Gastrocnemius medialis (tissue), 4 donors: ENCODE measurements around the gene PHACTR1. TPM values are rescaled to one million over a fixed set of nuclear protein-coding genes. Genes with fewer than 3 reads are reported as not detected.

Source experiments
- ATAC-seq, 2 donors: fragments of 150-250 bp; one replicate each; pipeline ENCODE4 v1.9.1; 2016
- DNase-seq, 2 donors: peaks; one replicate each; pipeline ENCODE4 v3.0.0-alpha.2; 2019
- H3K27ac ChIP-seq, 4 donors: fragments of 200-600 bp; sonication (generic); 1 replicate in 1 of 4; 2 replicates in 3 of 4; pipeline ENCODE4 v1.5.1; 2016 to 2018; ENCODE audit warnings: mild to moderate bottlenecking in 2 of 4, moderate library complexity in 1 of 4
- H3K27me3 ChIP-seq, 3 donors: fragments of 200-600 bp; sonication (generic) in 2 of 3; 1 replicate in 1 of 3; 2 replicates in 2 of 3; pipeline versions ENCODE4 v1.5.1 to v1.6.0; 2016 to 2019; ENCODE audit warnings: mild to moderate bottlenecking in 1 of 3, moderate library complexity in 1 of 3
- H3K36me3 ChIP-seq, 2 donors: fragments of 200-600 bp; sonication (generic) in 1 of 2; one replicate each; pipeline ENCODE4 v1.5.1; 2017 to 2018
- H3K4me1 ChIP-seq, 2 donors: fragments of 200-600 bp; sonication (generic) in 1 of 2; one replicate each; pipeline ENCODE4 v1.5.1; 2016 to 2017; ENCODE audit warnings: mild to moderate bottlenecking in 2 of 2
- H3K4me3 ChIP-seq, 4 donors: fragments of 200-600 bp; sonication (generic) in 3 of 4; 1 replicate in 1 of 4; 2 replicates in 3 of 4; pipeline ENCODE4 v1.5.1; 2016 to 2019; ENCODE audit warnings: mild to moderate bottlenecking in 2 of 4
- H3K9me3 ChIP-seq, 3 donors: fragments of 200-600 bp; sonication (generic) in 2 of 3; 1 replicate in 1 of 3; 2 replicates in 2 of 3; pipeline ENCODE4 v1.5.1; 2016 to 2019
- POLR2A ChIP-seq, 2 donors: fragments of 450-650 bp; IDR thresholded peaks; one replicate each; pipeline ENCODE4 v1.6.1; 2017; ENCODE audit warnings: antibody characterized with exemption in 2 of 2, mild to moderate bottlenecking in 2 of 2, moderate library complexity in 2 of 2
- in situ Hi-C, 4 donors: fragments of 200-750 bp; cut with MboI; loops; one replicate each; pipeline versions ENCODE4 v1.15.0 to v1.8.0; 2017; ENCODE audit warnings: low sequenced_read_pairs in 4 of 4
- intact Hi-C: fragments of 100-400 bp; cut with DNase I; formaldehyde crosslinking; loops from one replicate; pipeline ENCODE4 v1.15.1; 2023; ENCODE audit warnings: low total_unique reads
- total RNA-seq, 4 donors: library from RNA; depleted of rRNA; stranded (reverse); fragments of >200 nt; gene quantifications; one replicate each; pipeline versions ENCODE4 v1.1.0 to v1.2.3, GENCODE V29; 2016
- TF ChIP-seq, protein P1 (sequence below), 5 experiments: fragments of 450-650 bp in 3 of 5; fragments of 200-600 bp in 2 of 5; sonication (generic) in 2 of 5; IDR thresholded peaks in 4 of 5; conservative IDR thresholded peaks in 1 of 5; 1 replicate in 4 of 5; 2 replicates in 1 of 5; pipeline ENCODE4 v1.5.1; 2016 to 2019; ENCODE audit warnings: antibody characterized with exemption in 5 of 5, mild to moderate bottlenecking in 3 of 5, moderate library complexity in 3 of 5

PHACTR1 gene
- total RNA-seq, 4 donors from 2014 or later, result 0.07 to 0.82 (median 0.21) TPM

DNA sequence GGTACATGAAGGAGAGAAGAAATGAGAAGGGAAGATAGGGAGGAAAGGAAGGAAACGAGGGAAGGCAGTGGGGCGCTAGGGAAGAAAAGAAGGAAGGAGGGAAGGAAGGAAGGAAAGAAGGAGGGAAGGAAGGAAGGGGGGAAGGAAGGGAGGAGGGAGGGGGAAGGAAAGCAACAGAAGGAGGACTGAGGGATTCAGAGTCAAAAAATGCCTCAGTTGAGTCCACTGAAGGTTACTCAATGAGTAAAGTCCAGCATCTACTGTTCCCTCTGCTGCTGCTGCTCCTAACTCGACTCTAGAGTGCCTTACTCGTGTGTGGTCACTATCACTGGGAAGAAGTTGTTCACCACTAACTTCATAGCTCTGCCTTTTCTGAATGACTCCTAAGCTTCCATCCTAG is 33.8 kb downstream of the PHACTR1 start:
- intact Hi-C loops, result no loop called here
- ATAC-seq (no peak), DNase-seq (no peak)
- Histone ChIP-seq H3K4me1 (no peaks in the 10 kb centered on the region), H3K27me3 (peaks cover 22 to 34% (median 27%) of the 10 kb centered on the region in 3 donors), H3K4me3 (no peak overlapping the region), H3K9me3 (no peaks in the 10 kb centered on the region), H3K27ac (no peak overlapping the region), H3K36me3 (no peaks in the 10 kb centered on the region)
- TF ChIP-seq, protein P1, sequence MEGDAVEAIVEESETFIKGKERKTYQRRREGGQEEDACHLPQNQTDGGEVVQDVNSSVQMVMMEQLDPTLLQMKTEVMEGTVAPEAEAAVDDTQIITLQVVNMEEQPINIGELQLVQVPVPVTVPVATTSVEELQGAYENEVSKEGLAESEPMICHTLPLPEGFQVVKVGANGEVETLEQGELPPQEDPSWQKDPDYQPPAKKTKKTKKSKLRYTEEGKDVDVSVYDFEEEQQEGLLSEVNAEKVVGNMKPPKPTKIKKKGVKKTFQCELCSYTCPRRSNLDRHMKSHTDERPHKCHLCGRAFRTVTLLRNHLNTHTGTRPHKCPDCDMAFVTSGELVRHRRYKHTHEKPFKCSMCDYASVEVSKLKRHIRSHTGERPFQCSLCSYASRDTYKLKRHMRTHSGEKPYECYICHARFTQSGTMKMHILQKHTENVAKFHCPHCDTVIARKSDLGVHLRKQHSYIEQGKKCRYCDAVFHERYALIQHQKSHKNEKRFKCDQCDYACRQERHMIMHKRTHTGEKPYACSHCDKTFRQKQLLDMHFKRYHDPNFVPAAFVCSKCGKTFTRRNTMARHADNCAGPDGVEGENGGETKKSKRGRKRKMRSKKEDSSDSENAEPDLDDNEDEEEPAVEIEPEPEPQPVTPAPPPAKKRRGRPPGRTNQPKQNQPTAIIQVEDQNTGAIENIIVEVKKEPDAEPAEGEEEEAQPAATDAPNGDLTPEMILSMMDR (IDR thresholded peaks at IDR 0.05 in 4 of 5, conservative IDR thresholded peaks at IDR 0.05 in 1 of 5), result no peak
- TF ChIP-seq POLR2A (IDR thresholded peaks at IDR 0.05), result no peak
- in situ Hi-C loops, result no loop called here

DNA sequence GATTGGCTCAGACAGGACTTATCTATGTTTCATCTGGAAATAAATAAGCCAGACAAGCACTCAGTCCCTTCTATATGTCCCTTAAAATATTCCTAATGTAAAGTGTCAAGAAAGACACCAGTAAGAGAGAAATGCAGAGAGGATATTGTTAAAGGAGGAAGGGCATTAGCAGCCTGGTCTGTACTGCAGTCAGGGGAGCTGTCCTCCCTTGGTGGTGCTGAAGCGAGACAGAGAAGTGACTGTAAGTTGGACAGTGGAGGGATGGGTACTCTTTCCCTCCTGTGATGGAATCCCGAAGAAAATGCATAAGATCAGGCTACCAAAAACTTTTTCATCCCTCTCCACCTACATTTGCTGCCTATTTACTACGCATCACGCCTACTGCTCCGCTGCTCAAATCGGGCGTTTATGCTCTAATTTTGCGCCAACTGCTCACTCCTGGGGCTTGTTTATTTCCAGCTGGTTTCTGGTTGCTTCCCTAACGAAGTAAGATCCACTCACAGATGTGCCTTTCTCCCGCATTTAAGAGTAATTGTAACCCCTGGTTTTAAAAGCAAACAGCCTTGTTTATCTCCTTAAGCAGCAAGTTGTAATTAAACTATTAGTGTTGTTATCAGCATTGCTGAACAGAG is 35.2 kb downstream of the PHACTR1 start:
- in situ Hi-C loops, result no loop called here

DNA sequence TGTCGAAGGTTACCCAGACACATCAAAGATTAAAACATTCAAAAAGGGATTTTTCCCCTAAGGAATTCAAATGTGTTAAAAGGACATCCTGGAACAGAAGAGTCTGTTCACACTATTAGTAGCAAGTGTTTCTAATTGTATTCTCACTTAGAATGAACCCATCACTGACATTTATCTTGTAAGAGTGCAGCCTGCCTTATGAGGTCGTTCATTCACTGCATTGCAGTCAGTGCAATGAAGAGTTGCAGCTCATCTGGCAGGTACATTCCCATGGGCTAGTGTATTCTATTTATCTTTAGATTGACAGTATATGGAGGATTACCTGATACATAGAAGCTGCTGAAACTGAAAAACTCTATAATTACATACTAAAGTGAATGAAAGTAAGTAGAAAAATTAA is 36.5 kb downstream of the PHACTR1 start:
- in situ Hi-C loops (no loop called here), intact Hi-C loops (no loop called here)
- no peak for ATAC-seq
- Histone ChIP-seq H3K4me1 (no peaks in the 10 kb centered on the region), H3K27ac (no peak overlapping the region), H3K36me3 (no peaks in the 10 kb centered on the region), H3K4me3 (no peak overlapping the region), H3K9me3 (no peaks in the 10 kb centered on the region), H3K27me3 (peaks cover 21 to 34% (median 21%) of the 10 kb centered on the region in 3 donors)
- TF ChIP-seq POLR2A (IDR thresholded peaks at IDR 0.05), result no peak
- TF ChIP-seq, protein P1 (IDR thresholded peaks at IDR 0.05 in 4 of 5, conservative IDR thresholded peaks at IDR 0.05 in 1 of 5), result no peak
- DNase-seq, result no peak

More for the DNA sequence above, 35.2 kb downstream of the PHACTR1 start:
- Histone ChIP-seq H3K27me3 (peaks cover 22 to 34% (median 27%) of the 10 kb centered on the region in 3 donors), H3K27ac (no peak overlapping the region), H3K4me3 (no peak overlapping the region), H3K4me1 (no peaks in the 10 kb centered on the region), H3K9me3 (no peaks in the 10 kb centered on the region), H3K36me3 (no peaks in the 10 kb centered on the region)
- no peak for TF ChIP-seq POLR2A (IDR thresholded peaks at IDR 0.05)
- TF ChIP-seq, protein P1 (IDR thresholded peaks at IDR 0.05 in 4 of 5, conservative IDR thresholded peaks at IDR 0.05 in 1 of 5), result no peak
- intact Hi-C loops, result no loop called here
- DNase-seq (no peak), ATAC-seq (no peak)

- Histone ChIP-seq H3K27ac (no peak overlapping the region), H3K4me3 (no peak overlapping the region), H3K9me3 (no peaks in the 10 kb centered on the region), H3K4me1 (no peaks in the 10 kb centered on the region), H3K36me3 (no peaks in the 10 kb centered on the region), H3K27me3 (no peaks in the 10 kb centered on the region)
- TF ChIP-seq, protein P1 (IDR thresholded peaks at IDR 0.05 in 4 of 5, conservative IDR thresholded peaks at IDR 0.05 in 1 of 5), result no peak
- no peak for TF ChIP-seq POLR2A (IDR thresholded peaks at IDR 0.05)
- intact Hi-C loops (no loop called here), in situ Hi-C loops (no loop called here)
- DNase-seq (no peak), ATAC-seq (no peak)
Observed at GRCh38 chr6:12760226-12760625, 43.7 kb downstream of the PHACTR1 start.

GRCh38 chr6:12760911-12761310 is 44.3 kb downstream of the PHACTR1 start:
- intact Hi-C loops, result no loop called here
- Histone ChIP-seq H3K27me3 (no peaks in the 10 kb centered on the region), H3K9me3 (no peaks in the 10 kb centered on the region), H3K27ac (no peak overlapping the region), H3K4me3 (no peak overlapping the region), H3K4me1 (no peaks in the 10 kb centered on the region), H3K36me3 (no peaks in the 10 kb centered on the region)
- TF ChIP-seq, protein P1 (IDR thresholded peaks at IDR 0.05 in 4 of 5, conservative IDR thresholded peaks at IDR 0.05 in 1 of 5), result no peak
- no peak for TF ChIP-seq POLR2A (IDR thresholded peaks at IDR 0.05)
- in situ Hi-C loops, result no loop called here
- DNase-seq, result no peak
- ATAC-seq, result no peak
